GM12878 (cell line): Measurements from ENCODE around the gene PGAP3. TPM values are rescaled to one million over a fixed set of nuclear protein-coding genes. Genes with fewer than 3 reads are reported as not detected.

ENCODE experiments used
- ATAC-seq: fragments of 200-7000 bp; cut with Tn5 transposase; 3 replicates; pipeline ENCODE4 v1.9.1; 2020; ENCODE audit warnings: mild to moderate bottlenecking, moderate library complexity
- BruUV-seq: library from RNA; stranded (reverse); fragments of 400-500 nt; replicated peaks from 2 replicates; lab custom pipeline; 2021; lab: Mats Ljungman, UMichigan
- CTCF ChIA-PET: fragments of 300-600 bp; sonication (Branson Sonifier 250); formaldehyde crosslinking; extraction: SDS; loops from one replicate; lab custom pipeline; 2021; ENCODE audit warnings: inconsistent platforms; lab: Yijun Ruan, JAX
- POLR2A ChIA-PET: fragments of 350-600 bp; formaldehyde crosslinking; extraction: SDS; loops from one replicate; lab custom pipeline; 2021; ENCODE audit warnings: inconsistent platforms; lab: Charles Lee
- RAD21 ChIA-PET: fragments of 300-600 bp; sonication (Branson Sonifier 250); formaldehyde crosslinking; loops from one replicate; lab custom pipeline; 2023; ENCODE audit warnings: antibody characterized with exemption; ENCODE audit not compliant: unreplicated experiment; lab: Charles Lee
- SMC1A ChIA-PET: fragments of 300-600 bp; sonication (Branson Sonifier 250); formaldehyde crosslinking; loops from one replicate; lab custom pipeline; 2023; ENCODE audit not compliant: unreplicated experiment, uncharacterized antibody; lab: Charles Lee
- DNase-seq: peaks from one replicate; pipeline ENCODE4 v3.0.0-alpha.2; 2011; ENCODE audit warnings: low read depth, low spot score
- FAIRE-seq: peaks from 3 replicates; lab custom pipeline; 2011; peaks lifted over from hg19 to GRCh38; lab: Jason Lieb, UNC
- H2AFZ ChIP-seq: 2 replicates; pipeline ENCODE4 v1.6.0; 2011; ENCODE audit warnings: low read depth, low read length, control low read depth; ENCODE audit not compliant: control insufficient read depth
- H3K27ac ChIP-seq: 2 replicates; pipeline ENCODE4 v1.5.1; 2011; ENCODE audit warnings: control low read depth; ENCODE audit not compliant: control insufficient read depth, insufficient read depth
- H3K27me3 ChIP-seq, 2 experiments: replicated peaks in 1 of 2; 2 replicates each; pipeline versions ENCODE4 v1.6.0 to v1.6.1; 2011; ENCODE audit warnings: low read length in 1 of 2; ENCODE audit not compliant: control insufficient read depth in 2 of 2, insufficient read depth in 2 of 2
- H3K36me3 ChIP-seq, 2 experiments: 2 replicates each; pipeline ENCODE4 v1.5.1; 2011; ENCODE audit warnings: low read length in 1 of 2; ENCODE audit not compliant: control insufficient read depth in 2 of 2, insufficient read depth in 2 of 2
- H3K4me1 ChIP-seq: 2 replicates; pipeline ENCODE4 v1.6.1; 2011; ENCODE audit warnings: mild to moderate bottlenecking, low read length, moderate library complexity, mixed read lengths; ENCODE audit not compliant: control insufficient read depth, insufficient read depth
- H3K4me2 ChIP-seq: 2 replicates; pipeline ENCODE4 v1.6.0; 2011; ENCODE audit warnings: control low read depth; ENCODE audit not compliant: control insufficient read depth, insufficient read depth
- H3K4me3 ChIP-seq: fragments of 200-600 bp; sonication (generic); 2 replicates; pipeline ENCODE4 v1.5.1; 2016
- H3K79me2 ChIP-seq: 2 replicates; pipeline ENCODE4 v1.6.0; 2011; ENCODE audit warnings: low read length; ENCODE audit not compliant: control insufficient read depth, insufficient read depth
- H3K9ac ChIP-seq: 2 replicates; pipeline ENCODE4 v1.8.0; 2011; ENCODE audit warnings: low read length, control low read depth, mixed read lengths; ENCODE audit not compliant: control insufficient read depth, insufficient read depth
- H3K9me3 ChIP-seq: replicated peaks from 3 replicates; pipeline ENCODE4 v1.5.1; 2011; ENCODE audit warnings: mild to moderate bottlenecking, low read length; ENCODE audit not compliant: control insufficient read depth, insufficient read depth
- H4K20me1 ChIP-seq: 2 replicates; pipeline ENCODE4 v1.6.0; 2011; ENCODE audit not compliant: control insufficient read depth, insufficient read depth
- KDM1A ChIP-seq: fragments of 200-600 bp; sonication (generic); IDR thresholded peaks from 2 replicates; pipeline ENCODE4 v1.6.1; 2016; ENCODE audit warnings: borderline replicate concordance
- PRDM15 ChIP-seq: fragments of 450-650 bp; formaldehyde crosslinking; IDR thresholded peaks from 2 replicates; pipeline ENCODE4 v1.4.0; 2020; ENCODE audit warnings: mild to moderate bottlenecking, moderate library complexity
- RCOR1 ChIP-seq: conservative IDR thresholded peaks from 2 replicates; pipeline ENCODE4 v1.6.1; 2012; ENCODE audit warnings: low read depth, low read length, improper control_type of control experiment
- SIX5 ChIP-seq: IDR thresholded peaks from 2 replicates; pipeline ENCODE4 v1.6.1; 2011; ENCODE audit warnings: mild to moderate bottlenecking, low read depth, low read length, moderate library complexity; ENCODE audit not compliant: severe bottlenecking
- STAT1 ChIP-seq: fragments of 450-650 bp; conservative IDR thresholded peaks from 2 replicates; pipeline ENCODE4 v1.6.1; 2014; ENCODE audit warnings: antibody characterized with exemption, mild to moderate bottlenecking
- WGBS: methylation state at CpG from one replicate; pipeline ENCODE4 v1.1.6; 2016; ENCODE audit warnings: low lambda C conversion rate; ENCODE audit not compliant: insufficient replicate concordance, insufficient coverage; ENCODE audit errors: missing lambda C conversion rate; 5-methylcytosine and 5-hydroxymethylcytosine counted together
- in situ Hi-C: fragments of 300-500 bp; cut with MboI; formaldehyde crosslinking; loops from 9 replicates; pipeline ENCODE4 v1.14.3; 2018; ENCODE audit warnings: mixed read lengths
- intact Hi-C: fragments of 100-400 bp; cut with micrococcal nuclease; formaldehyde crosslinking; loops from one replicate; pipeline ENCODE4 v1.14.2; 2022; ENCODE audit not compliant: unreplicated experiment
- polyA plus RNA-seq, 11 experiments: library from polyadenylated mRNA; depleted of rRNA in 4 of 11; unstranded in 6 of 11; stranded (reverse) in 5 of 11; fragments of >200 nt; fragmentation: Nextera tagmentation in 4 of 11; fragmentation: Illumina TruSeq in 1 of 11; extraction: Ambion mirVana in 4 of 11; extraction: Trizol in 1 of 11; gene quantifications; 1 replicate in 1 of 11; 2 replicates in 10 of 11; pipeline versions ENCODE4 v1.2.1 to v1.2.3, GENCODE V29; 2011 to 2016; ENCODE audit warnings: inconsistent platforms in 2 of 11, missing spikeins in 2 of 11, low read depth in 1 of 11
- total RNA-seq, 4 experiments: library from RNA; depleted of rRNA in 3 of 4; stranded (reverse); fragments of >200 nt in 3 of 4; fragmentation: Illumina TruSeq in 1 of 4; extraction: Trizol in 1 of 4; gene quantifications; 2 replicates each; pipeline versions ENCODE4 v1.2.1 to v1.2.3, GENCODE V29; 2013 to 2021
- TF ChIP-seq, protein P1 (sequence below): fragments of 450-650 bp; IDR thresholded peaks from 2 replicates; pipeline ENCODE4 v1.6.1; 2017; ENCODE audit warnings: mild to moderate bottlenecking, low read depth, inconsistent platforms; ENCODE audit not compliant: poor library complexity, severe bottlenecking

PGAP3 gene
- total and polyA plus RNA-seq, 10 of the 15 experiments (the other 5 are each of a cell fraction or from before 2014, with no cell fraction given), result 0.21 to 10.0 (median 5.3) TPM

DNA sequence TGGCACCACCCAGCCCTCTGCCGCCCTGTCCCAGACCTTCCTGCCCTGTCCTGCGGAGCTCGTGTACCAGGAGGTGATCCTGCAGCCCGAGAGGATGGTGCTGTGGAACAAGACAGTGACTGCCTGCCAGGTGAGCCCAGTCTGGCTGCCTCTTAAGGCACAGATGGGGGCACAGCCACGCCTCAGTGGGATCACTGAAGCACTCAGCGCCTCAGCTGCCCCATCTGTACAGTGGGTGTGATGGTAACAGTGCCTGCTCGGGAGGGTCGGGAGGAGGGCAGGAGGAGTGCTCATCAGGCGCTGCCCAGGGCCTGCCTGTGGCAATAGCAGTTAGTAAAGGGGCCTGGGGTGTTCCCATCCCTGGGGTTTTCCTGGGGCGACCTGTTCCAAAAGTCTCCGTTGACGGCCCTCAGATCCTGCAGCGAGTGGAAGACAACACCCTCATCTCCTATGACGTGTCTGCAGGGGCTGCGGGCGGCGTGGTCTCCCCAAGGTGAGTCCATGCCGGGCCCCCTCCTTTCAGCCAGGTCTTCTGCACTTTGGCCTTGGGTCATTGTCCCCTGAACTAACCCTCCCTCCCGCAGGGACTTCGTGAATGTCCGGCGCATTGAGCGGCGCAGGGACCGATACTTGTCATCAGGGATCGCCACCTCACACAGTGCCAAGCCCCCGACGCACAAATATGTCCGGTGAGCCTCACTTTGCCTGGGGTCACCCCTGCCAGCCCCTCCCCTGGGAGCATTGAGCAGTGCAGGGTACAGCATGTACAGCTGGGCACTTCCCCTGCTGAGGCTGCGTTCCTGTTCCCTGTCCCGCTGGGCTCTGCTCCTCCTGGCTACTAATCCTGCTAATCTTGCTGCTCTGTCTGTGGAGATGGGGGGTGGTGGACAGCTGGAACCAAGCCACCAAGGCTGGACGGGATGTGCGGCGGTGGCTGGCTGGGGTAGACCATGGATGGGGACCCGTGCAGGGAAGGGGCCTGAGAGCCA, 27.2 kb downstream of the PGAP3 start:
- intact Hi-C loops (no loop called here), in situ Hi-C loops (no loop called here)
- Histone ChIP-seq H3K4me2 (no peak overlapping the region), H3K9ac (no peak overlapping the region), H2AFZ (no peak overlapping the region), H3K9me3 (no peaks in the 10 kb centered on the region), H3K27ac (no peak overlapping the region), H3K4me3 (no peak overlapping the region), H4K20me1 (no peaks in the 10 kb centered on the region), H3K4me1 (peaks cover 6% of the 10 kb centered on the region; the same call in 1 of the 2 replicates), H3K79me2 (no peaks in the 10 kb centered on the region), H3K36me3 (peaks cover 12 to 24% of the 10 kb centered on the region in 2 experiments; a peak in 3 of 4 replicates), H3K27me3 (no peaks in the 10 kb centered on the region)
- FAIRE-seq (no peak), ATAC-seq (no peak), DNase-seq (no peak)
- 88% methylated on average over 35 of the region's 35 CpGs for WGBS
- TF ChIP-seq, protein P1, sequence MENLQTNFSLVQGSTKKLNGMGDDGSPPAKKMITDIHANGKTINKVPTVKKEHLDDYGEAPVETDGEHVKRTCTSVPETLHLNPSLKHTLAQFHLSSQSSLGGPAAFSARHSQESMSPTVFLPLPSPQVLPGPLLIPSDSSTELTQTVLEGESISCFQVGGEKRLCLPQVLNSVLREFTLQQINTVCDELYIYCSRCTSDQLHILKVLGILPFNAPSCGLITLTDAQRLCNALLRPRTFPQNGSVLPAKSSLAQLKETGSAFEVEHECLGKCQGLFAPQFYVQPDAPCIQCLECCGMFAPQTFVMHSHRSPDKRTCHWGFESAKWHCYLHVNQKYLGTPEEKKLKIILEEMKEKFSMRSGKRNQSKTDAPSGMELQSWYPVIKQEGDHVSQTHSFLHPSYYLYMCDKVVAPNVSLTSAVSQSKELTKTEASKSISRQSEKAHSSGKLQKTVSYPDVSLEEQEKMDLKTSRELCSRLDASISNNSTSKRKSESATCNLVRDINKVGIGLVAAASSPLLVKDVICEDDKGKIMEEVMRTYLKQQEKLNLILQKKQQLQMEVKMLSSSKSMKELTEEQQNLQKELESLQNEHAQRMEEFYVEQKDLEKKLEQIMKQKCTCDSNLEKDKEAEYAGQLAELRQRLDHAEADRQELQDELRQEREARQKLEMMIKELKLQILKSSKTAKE, result no peak
- no peak for TF ChIP-seq STAT1
- TF ChIP-seq SIX5, result no peak
- no peak for TF ChIP-seq PRDM15
- TF ChIP-seq RCOR1, result no peak
- TF ChIP-seq KDM1A, result no peak
- ChIA-PET CTCF (interaction anchor here (0.8 kb wide), 1 partner anchor 27 kb away, joined by 4 read pairs; no protein-coding TSS in a partner anchor), RAD21 (no interaction called here), SMC1A (interaction anchor here (1.0 kb wide), 1 partner anchor 37 kb away, joined by 3 read pairs; no protein-coding TSS in a partner anchor), POLR2A (no interaction called here)
- no TSS peak for BruUV-seq
